ENCODE data around the gene FLG.

FLG gene

DNA sequence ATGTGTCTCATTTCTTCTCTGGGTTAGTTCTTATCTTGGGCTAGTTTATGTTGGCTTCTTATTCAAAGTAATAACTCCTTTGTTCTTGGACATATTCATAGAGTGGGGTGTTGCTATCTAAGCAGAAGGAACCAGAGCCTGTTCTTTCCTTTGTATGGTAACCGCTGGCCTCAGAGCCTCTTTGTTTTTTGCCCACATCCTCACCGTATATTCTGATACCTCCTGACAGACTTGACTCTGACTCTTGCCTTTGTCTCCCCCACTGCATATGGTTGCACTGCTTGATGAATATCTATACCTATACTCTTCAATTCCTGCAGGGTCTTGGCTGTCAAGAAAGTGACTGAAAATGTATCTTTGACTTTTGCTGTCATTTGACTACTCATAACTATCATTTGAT is 24.6 kb upstream of the FLG start:
- ChIA-PET POLR2A (no interaction called here), CTCF (no interaction called here)
- DNase-seq (ENCODE audit: extremely low spot score), result no peak
- TF ChIP-seq, protein P1, sequence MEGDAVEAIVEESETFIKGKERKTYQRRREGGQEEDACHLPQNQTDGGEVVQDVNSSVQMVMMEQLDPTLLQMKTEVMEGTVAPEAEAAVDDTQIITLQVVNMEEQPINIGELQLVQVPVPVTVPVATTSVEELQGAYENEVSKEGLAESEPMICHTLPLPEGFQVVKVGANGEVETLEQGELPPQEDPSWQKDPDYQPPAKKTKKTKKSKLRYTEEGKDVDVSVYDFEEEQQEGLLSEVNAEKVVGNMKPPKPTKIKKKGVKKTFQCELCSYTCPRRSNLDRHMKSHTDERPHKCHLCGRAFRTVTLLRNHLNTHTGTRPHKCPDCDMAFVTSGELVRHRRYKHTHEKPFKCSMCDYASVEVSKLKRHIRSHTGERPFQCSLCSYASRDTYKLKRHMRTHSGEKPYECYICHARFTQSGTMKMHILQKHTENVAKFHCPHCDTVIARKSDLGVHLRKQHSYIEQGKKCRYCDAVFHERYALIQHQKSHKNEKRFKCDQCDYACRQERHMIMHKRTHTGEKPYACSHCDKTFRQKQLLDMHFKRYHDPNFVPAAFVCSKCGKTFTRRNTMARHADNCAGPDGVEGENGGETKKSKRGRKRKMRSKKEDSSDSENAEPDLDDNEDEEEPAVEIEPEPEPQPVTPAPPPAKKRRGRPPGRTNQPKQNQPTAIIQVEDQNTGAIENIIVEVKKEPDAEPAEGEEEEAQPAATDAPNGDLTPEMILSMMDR (IDR thresholded peaks at IDR 0.05; ENCODE audit: control extremely low read depth, extremely low read depth, low read depth, missing control alignments), result no peak

DNA sequence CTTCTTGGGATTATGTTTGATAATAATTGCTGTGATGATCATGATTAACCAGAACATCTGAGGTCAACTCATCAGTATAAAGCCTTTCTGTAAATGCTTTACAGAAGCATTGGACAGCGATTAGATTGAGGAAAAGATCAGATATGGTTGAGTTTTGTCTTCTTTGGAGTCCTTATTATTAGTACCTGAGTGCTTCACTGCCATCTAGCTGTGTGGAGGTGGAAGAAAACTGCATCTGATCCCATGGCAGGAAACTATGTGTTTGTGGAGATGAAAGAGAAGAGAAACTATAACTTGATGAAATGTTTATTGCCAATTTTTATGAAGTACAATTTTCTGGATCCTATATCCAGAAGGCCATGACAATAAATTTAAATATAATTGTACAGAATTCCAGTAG is 23.4 kb upstream of the FLG start:
- CTCF ChIA-PET, result interaction anchor here (1.2 to 2.3 kb wide), 7 partner anchors 13 to 300 kb away, joined by 3 to 30 read pairs (median 4); no protein-coding TSS in a partner anchor
- TF ChIP-seq, protein P1 (IDR thresholded peaks at IDR 0.05; ENCODE audit: control extremely low read depth, extremely low read depth, low read depth, missing control alignments), result no peak
- DNase-seq (ENCODE audit: extremely low spot score), result no peak
- POLR2A ChIA-PET, result no interaction called here

DNA sequence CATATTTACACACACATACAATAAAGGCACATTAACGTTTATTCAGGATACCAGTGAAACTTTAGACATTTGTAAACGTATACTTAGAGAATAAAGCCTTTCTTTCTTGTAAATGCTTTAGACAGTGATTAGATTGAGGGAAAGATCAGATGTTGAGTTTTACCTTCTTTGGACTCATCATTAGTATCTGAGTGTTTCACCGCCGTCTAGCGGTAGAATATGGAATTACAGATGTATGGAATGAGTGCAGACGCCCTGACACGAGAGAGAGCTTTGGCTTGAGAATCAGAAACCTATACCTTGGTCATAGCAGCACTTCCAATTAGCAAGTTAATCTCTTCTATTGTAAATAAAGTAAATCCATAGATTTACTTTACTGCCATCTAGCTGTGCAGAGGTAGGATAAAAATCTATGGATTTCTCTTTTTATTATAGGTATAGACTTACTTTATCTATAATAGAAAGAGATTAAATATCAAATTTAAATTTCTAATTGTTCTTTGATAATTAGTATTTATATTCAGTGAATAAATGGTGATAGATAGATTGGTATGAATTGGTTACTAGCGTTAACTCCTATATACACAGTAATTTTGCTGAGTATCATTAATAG is 22.2 kb upstream of the FLG start:
- POLR2A ChIA-PET, result no interaction called here
- peak; percentile 22 for DNase-seq (ENCODE audit: extremely low spot score)

DNA sequence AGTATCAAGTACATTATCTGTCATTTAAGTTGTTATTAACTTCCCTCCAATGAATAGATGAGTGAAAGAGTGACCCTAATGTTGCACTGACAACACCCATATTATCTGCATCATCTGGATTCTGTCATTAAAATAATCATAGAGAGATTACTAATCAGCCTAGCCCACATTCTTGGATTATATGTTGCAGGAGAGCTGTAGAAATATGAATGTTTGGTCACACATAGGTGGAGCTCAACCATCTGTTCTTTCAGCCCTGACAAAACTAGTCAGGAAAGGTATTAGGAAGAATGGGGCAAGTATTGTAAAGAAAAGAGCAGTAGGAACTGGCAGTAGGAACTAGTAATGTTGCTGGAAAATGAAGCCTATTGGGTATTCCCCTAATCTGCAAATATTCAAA is 19.4 kb upstream of the FLG start:
- CTCF ChIA-PET, result no interaction called here
- POLR2A ChIA-PET, result no interaction called here
- no peak for DNase-seq (ENCODE audit: extremely low spot score)
- TF ChIP-seq, protein P1 (IDR thresholded peaks at IDR 0.05; ENCODE audit: control extremely low read depth, extremely low read depth, low read depth, missing control alignments), result no peak

More for the DNA sequence above, 22.2 kb upstream of the FLG start:
- CTCF ChIA-PET, result interaction anchor here (0.6 to 2.3 kb wide), 21 partner anchors 9 to 1103 kb away, joined by 3 to 30 read pairs (median 4); partner anchors contain the start of genes FLG and FLG2
- TF ChIP-seq, protein P1 (IDR thresholded peaks at IDR 0.05; ENCODE audit: control extremely low read depth, extremely low read depth, low read depth, missing control alignments), result peak; percentile 84

DNA sequence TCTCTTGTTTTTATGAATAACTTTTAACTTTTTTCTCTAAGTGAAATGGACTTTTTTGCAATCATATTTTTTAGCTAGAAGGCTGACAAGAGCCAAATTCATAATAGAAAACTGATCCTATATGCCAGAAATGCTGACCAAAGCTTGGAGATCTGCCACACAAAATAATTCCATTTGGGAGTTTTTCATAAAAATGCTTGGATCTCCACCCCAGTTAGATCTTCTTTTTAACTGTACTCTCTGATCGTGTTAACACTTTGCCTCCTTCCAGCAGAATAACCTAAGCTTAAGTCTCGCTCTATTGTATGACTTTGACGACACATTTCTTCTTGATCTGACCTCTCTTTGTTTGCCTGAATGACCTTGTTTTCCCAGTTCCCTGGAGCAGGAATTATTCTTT is 18.0 kb upstream of the FLG start:
- ChIA-PET POLR2A (no interaction called here), CTCF (no interaction called here)
- no peak for DNase-seq (ENCODE audit: extremely low spot score)
- TF ChIP-seq, protein P1 (IDR thresholded peaks at IDR 0.05; ENCODE audit: control extremely low read depth, extremely low read depth, low read depth, missing control alignments), result no peak

DNA sequence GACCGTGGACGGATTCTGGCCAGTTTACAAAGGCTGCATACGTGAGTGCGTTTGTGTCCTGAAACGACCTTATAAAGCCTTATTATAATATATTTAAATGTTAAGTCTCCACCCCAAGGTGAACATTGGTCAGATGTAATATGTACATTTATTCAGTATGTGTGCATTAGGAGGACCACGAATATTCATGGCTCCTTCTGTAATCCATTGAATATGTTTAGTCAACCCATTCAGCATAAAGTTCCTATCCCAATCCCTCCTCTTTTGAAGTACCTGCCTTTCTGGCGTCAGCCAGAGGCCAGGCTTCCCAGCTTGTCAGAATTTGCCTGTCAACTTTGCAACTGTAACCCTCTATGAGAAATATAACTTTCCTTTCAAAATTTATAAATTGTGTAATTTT is 10.4 kb upstream of the FLG start:
- no peak for DNase-seq (ENCODE audit: extremely low spot score)
- ChIA-PET POLR2A (no interaction called here), CTCF (interaction anchor here (1.0 kb wide), 1 partner anchor 193 kb away, joined by 3 read pairs; no protein-coding TSS in a partner anchor)
- TF ChIP-seq, protein P1 (IDR thresholded peaks at IDR 0.05; ENCODE audit: control extremely low read depth, extremely low read depth, low read depth, missing control alignments), result no peak

Measured in GM10248 (cell line).